ENCODE results near the gene ZC3H12D. TPM values are rescaled to one million over a fixed set of nuclear protein-coding genes. Genes with fewer than 3 reads are reported as not detected.

The ZC3H12D gene
- total RNA-seq, 1 donor from 2014 or later, result 0.25 TPM

DNA sequence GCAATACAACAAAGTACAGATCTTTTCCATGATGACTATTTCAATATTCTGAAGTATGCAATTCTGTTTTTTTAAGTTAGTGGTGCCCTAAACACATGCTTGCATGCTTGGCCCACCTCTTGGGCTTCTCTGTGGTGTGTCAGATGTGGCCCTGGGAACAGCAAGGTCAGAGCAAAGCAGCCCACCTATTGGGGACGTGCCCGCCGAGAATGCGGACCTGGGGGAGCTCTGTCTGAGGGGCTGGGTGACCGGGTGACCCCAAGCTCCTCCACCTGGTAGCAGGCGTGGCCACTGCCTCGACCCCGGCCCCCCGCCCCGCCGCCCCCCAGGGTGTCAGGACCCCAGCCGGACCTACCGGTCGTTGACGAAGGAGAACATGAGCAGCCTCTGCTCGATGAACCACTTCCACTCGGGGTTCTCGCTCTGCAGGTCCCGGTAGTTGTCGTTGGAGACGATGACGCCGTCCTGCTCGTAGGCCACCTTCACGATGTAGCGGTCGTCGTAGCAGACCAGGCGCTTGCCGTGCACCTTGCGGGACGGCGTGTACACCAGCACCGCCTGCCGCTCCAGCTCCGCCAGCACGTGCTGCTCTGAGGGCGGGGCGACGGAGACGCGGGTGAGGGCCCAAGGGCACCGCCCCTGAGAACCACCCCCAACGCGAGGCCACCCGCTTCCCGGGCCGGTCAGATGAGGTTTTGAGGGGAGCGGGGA is 28.3 kb downstream of the ZC3H12D start:
- TF ChIP-seq, protein P1, sequence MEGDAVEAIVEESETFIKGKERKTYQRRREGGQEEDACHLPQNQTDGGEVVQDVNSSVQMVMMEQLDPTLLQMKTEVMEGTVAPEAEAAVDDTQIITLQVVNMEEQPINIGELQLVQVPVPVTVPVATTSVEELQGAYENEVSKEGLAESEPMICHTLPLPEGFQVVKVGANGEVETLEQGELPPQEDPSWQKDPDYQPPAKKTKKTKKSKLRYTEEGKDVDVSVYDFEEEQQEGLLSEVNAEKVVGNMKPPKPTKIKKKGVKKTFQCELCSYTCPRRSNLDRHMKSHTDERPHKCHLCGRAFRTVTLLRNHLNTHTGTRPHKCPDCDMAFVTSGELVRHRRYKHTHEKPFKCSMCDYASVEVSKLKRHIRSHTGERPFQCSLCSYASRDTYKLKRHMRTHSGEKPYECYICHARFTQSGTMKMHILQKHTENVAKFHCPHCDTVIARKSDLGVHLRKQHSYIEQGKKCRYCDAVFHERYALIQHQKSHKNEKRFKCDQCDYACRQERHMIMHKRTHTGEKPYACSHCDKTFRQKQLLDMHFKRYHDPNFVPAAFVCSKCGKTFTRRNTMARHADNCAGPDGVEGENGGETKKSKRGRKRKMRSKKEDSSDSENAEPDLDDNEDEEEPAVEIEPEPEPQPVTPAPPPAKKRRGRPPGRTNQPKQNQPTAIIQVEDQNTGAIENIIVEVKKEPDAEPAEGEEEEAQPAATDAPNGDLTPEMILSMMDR (IDR thresholded peaks at IDR 0.05), result no peak
- no peaks in the 10 kb centered on the region for H3K36me3 Mint-ChIP-seq (ENCODE audit: low read depth)
- no peak overlapping the region for H3K27ac Mint-ChIP-seq (ENCODE audit: unreplicated experiment)
- peaks cover 6% of the 10 kb centered on the region for H3K27me3 Mint-ChIP-seq (ENCODE audit: low read depth)
- H3K4me1 Mint-ChIP-seq (ENCODE audit: low read depth), result peaks cover 17% of the 10 kb centered on the region
- H3K9me3 Mint-ChIP-seq (ENCODE audit: low read depth), result no peaks in the 10 kb centered on the region
- no peak for DNase-seq (ENCODE audit: low spot score)
- H3K4me3 Mint-ChIP-seq (ENCODE audit: unreplicated experiment), result no peak overlapping the region

DNA sequence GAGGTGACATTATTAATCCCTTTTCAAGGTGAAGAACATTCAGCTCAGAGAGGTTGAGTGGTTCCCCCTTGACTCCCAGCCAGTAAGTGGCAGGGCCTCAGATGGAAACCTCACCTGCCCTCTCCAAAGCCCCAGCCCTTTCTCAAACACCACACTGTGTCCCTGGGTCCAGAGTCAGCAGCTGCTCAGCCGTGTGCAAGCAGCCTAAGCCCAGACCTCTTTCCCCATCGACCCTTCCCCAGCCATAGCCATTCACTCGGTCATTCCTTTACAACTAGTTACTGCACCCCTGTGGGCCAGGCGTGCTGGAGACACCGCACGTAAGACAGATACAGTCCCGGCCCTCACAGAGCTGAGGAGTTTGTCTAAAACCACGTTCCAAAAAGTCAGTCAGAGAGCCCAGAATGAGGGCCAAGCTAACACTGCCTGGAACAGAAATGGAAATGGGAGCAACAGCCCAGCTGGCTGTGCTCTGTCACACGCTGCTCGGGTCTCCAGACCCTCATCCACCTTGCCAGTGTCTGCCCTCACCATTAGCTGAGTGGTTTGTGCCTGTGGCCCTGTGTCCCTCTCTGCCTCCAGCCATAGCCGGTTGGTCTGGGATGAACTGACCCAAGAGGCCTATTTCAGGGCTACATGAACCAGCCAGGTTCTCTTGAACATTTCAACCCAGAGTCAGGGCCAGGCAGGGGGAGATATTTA is 29.6 kb downstream of the ZC3H12D start:
- Mint-ChIP-seq H3K36me3 (ENCODE audit: low read depth) (no peaks in the 10 kb centered on the region), H3K4me1 (ENCODE audit: low read depth) (peaks cover 17% of the 10 kb centered on the region), H3K27ac (ENCODE audit: unreplicated experiment) (no peak overlapping the region), H3K4me3 (ENCODE audit: unreplicated experiment) (no peak overlapping the region), H3K27me3 (ENCODE audit: low read depth) (peaks cover 6% of the 10 kb centered on the region), H3K9me3 (ENCODE audit: low read depth) (no peaks in the 10 kb centered on the region)
- DNase-seq (ENCODE audit: low spot score), result no peak
- TF ChIP-seq, protein P1 (IDR thresholded peaks at IDR 0.05), result no peak

DNA sequence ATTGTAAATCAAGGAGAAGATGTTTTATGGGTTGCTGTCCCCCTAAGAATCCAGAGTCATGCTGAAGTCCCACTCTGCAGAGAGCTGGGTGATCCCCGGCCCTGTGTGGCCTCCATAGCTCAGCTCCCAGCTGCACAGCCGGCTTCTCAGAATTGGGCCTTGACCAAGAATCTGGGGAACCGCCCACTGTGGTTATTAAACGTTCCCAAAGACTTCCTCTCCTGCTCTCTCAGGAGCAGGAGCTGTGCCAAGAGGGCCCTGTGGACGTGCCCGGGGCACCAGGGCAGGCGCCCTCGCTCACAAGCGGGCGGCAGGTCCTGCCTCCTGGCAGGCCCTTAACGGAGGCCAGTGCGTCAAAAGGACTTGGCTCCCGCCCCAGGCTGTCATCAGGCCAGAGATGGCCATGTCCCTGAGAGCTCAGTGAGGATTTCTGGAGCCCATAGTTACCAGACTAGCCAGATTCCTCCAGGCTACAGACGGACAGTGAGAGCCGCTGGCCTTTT is 30.4 kb downstream of the ZC3H12D start:
- H3K36me3 Mint-ChIP-seq (ENCODE audit: low read depth), result no peaks in the 10 kb centered on the region
- no peaks in the 10 kb centered on the region for H3K9me3 Mint-ChIP-seq (ENCODE audit: low read depth)
- TF ChIP-seq, protein P1 (IDR thresholded peaks at IDR 0.05), result no peak
- peaks cover 8% of the 10 kb centered on the region for H3K27me3 Mint-ChIP-seq (ENCODE audit: low read depth)
- H3K27ac Mint-ChIP-seq (ENCODE audit: unreplicated experiment), result no peak overlapping the region
- peaks cover 17% of the 10 kb centered on the region for H3K4me1 Mint-ChIP-seq (ENCODE audit: low read depth)
- DNase-seq (ENCODE audit: low spot score), result no peak
- no peak overlapping the region for H3K4me3 Mint-ChIP-seq (ENCODE audit: unreplicated experiment)

DNA sequence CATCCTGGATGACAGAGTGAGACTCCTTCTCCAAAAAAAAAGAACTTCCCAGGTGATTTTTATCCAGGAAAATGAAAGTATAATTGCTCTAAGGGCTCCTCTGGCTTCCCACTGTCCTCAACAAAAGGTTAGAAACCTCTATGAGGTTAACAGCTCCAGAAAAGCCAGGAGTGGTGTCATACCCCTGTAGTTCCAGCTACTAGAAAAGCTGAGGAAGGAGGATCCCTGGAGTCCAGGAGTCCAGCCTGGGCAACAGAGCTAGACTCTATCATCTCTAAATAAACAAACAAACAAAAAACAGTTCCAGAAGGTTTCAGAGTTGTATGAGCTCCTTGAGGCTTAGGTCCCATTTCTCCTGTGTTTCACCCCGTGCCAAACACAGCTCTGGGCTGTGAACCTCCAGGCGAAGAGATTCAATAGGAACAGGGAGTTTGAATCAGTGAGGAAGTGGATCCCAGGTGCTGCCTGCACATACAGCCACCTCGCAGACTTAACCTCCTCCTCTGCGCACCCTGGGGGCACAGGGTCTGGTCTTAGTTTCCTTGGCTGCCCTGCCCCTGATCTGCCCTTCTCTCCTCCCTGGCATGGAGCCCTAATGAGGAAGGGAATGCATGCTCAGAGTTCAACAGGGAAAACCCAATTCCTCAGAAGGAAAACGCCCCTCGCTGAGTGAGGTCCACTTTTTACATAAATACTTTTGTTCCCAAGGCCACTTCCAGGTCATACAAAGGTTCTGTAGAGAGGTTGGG is 31.0 kb downstream of the ZC3H12D start:
- TF ChIP-seq, protein P1 (IDR thresholded peaks at IDR 0.05), result no peak
- no peak for DNase-seq (ENCODE audit: low spot score)
- Mint-ChIP-seq H3K9me3 (ENCODE audit: low read depth) (no peaks in the 10 kb centered on the region), H3K36me3 (ENCODE audit: low read depth) (no peaks in the 10 kb centered on the region), H3K27me3 (ENCODE audit: low read depth) (peaks cover 4% of the 10 kb centered on the region), H3K27ac (ENCODE audit: unreplicated experiment) (no peak overlapping the region), H3K4me3 (ENCODE audit: unreplicated experiment) (no peak overlapping the region), H3K4me1 (ENCODE audit: low read depth) (peaks cover 17% of the 10 kb centered on the region)

All from chondrocyte (in vitro differentiated cells).